Measurements from ENCODE around the gene RNF223. TPM values are rescaled to one million over a fixed set of nuclear protein-coding genes. Genes with fewer than 3 reads are reported as not detected.

The RNF223 gene
- total and polyA plus RNA-seq, 2 of the 13 experiments (the other 11 are each of a cell fraction or from before 2014, with no cell fraction given) = 0.03 TPM; not detected in 1

- no peak for TF ChIP-seq ZBTB4 (CRISPR knock-in tag; IDR thresholded peaks at IDR 0.05; ENCODE audit: borderline replicate concordance)
- no peak for TF ChIP-seq NFRKB (IDR thresholded peaks at IDR 0.05)
- no peak for TF ChIP-seq HCFC1 (IDR thresholded peaks at IDR 0.05; ENCODE audit: low read depth, low read length)
- TF ChIP-seq ZC3H4 (CRISPR knock-in tag; IDR thresholded peaks at IDR 0.05; ENCODE audit: borderline replicate concordance) = 0 out of 2 replicates have a peak, but pooled peaks have one; percentile 14
- 0 out of 2 replicates have a peak, but pooled peaks have one; percentile 25 for TF ChIP-seq POLR2AphosphoS5 (IDR thresholded peaks at IDR 0.05; ENCODE audit: low read depth, low read length)
- TF ChIP-seq ZBTB2 (CRISPR knock-in tag; IDR thresholded peaks at IDR 0.05; ENCODE audit: low read depth) = peak; percentile 55; the same call in 1 of the 2 replicates
- no peak for TF ChIP-seq ZNF616 (CRISPR knock-in tag; IDR thresholded peaks at IDR 0.05; ENCODE audit: low read depth)
- 0 out of 2 replicates have a peak, but pooled peaks have one; percentile 19 for TF ChIP-seq NFKBIZ (CRISPR knock-in tag; IDR thresholded peaks at IDR 0.05)
- TF ChIP-seq KDM5B (CRISPR knock-in tag; IDR thresholded peaks at IDR 0.05; ENCODE audit: borderline replicate concordance) = 0 out of 2 replicates have a peak, but pooled peaks have one; percentile 6
- peak; percentile 92 for TF ChIP-seq ZNF263 (CRISPR knock-in tag; IDR thresholded peaks at IDR 0.05)
- TF ChIP-seq HDAC1 (CRISPR knock-in tag; IDR thresholded peaks at IDR 0.05) = peak; percentile 23; the same call in 1 of the 2 replicates
- no peak for TF ChIP-seq ZZZ3 (CRISPR knock-in tag; IDR thresholded peaks at IDR 0.05; ENCODE audit: borderline replicate concordance)
- TF ChIP-seq MXI1 (IDR thresholded peaks at IDR 0.05; ENCODE audit: borderline replicate concordance, low read depth, low read length) = no peak
- no peak for TF ChIP-seq REL (CRISPR knock-in tag; conservative IDR thresholded peaks at IDR 0.05)
- TF ChIP-seq HNRNPK (IDR thresholded peaks at IDR 0.05; ENCODE audit: low read depth, low read length, poor library complexity, severe bottlenecking) = peak; percentile 15
- TF ChIP-seq ATF7-NPFF (CRISPR knock-in tag; IDR thresholded peaks at IDR 0.05; ENCODE audit: low read depth) = peak; percentile 43; the same call in 1 of the 2 replicates
- no peak for TF ChIP-seq MYNN (CRISPR knock-in tag; IDR thresholded peaks at IDR 0.05; ENCODE audit: low read depth)
- TF ChIP-seq SAP130 (CRISPR knock-in tag; IDR thresholded peaks at IDR 0.05; ENCODE audit: low read depth) = peak; percentile 52; the same call in 1 of the 2 replicates
- no peak for TF ChIP-seq ZBTB39 (CRISPR knock-in tag; IDR thresholded peaks at IDR 0.05)
- 0 out of 2 replicates have a peak, but pooled peaks have one; percentile 2 for TF ChIP-seq HBP1 (CRISPR knock-in tag; IDR thresholded peaks at IDR 0.05; ENCODE audit: low read depth)
- TF ChIP-seq ZNF709 (CRISPR knock-in tag; IDR thresholded peaks at IDR 0.05) = peak; percentile 1; the same call in 1 of the 2 replicates
- no peak for TF ChIP-seq KAT7 (CRISPR knock-in tag; IDR thresholded peaks at IDR 0.05; ENCODE audit: borderline replicate concordance)
Measured at GRCh38 chr1:1058921-1059493, 15.1 kb downstream of the RNF223 start (continued).

Measured in HepG2 (cell line).